AG20443 (cell line): Measurements from ENCODE around the gene MST1.

Source experiments
- DNase-seq: peaks from one replicate; pipeline ENCODE4 v3.0.0; 2012; ENCODE audit warnings: low spot score, mixed read lengths

The MST1 gene

DNA sequence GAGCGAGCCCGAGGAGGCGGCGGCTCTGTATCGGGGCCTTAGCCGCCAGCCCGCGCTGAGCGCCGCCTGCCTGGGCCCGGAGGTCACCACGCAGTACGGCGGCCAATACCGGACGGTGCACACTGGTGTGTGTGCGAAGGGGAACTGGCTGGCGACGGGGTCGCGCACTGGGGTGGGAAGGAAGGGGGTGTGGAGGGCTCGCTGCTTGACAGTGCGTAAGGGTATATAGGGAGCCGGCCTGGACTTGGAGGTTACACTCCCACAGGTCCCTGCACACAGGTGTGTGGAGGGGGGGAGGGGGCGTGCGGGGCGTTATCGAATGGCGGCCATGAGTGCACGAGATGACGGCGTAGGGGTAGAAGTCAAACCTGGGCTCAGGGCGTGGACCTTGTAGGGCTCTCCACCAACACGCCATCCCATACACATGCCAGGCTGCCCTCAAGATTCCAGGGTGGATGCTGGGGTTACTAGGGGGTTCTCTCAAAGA lies 14.7 kb downstream of the MST1 start:
- no peak for DNase-seq

DNA sequence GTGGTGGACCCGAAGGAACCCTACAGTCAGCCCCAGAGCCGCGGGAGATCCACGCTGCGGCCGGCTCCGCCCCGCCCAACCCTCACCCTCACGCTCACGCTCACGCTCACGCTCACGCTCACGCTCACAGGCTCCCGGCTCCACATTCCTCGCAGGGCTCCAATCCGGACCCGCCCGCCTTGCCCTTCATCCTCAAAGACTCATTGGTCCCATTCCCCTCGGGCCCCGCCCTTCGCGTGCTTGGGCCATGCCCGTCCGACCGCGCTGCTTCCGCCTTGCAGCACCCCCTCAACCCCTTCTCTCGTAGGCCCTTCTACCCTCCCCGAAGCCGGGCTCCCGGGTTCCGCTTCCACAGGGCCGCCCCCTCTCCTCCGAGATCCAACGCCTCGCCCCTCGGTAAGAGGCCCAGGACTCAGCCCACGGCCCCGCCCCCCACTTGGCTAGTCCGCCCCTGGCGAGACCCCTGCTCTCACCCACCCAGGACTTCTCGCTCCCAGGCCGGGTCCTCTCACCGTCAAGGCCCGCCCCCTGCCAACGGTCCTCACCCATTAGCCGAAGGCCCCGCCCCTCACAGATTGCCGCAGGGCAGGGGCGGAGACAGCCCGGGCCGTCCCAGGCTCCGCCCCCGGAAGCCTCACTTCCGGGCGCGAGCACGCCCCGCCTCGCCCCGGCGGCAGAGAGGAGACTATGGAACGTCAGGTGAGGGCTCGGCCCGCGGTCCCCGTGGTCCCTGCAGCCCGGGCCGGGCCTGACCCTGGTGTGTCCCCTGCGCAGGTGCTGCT lies 15.4 kb downstream of the MST1 start, which contains the start of gene APEH:
Gene APEH, plus strand, starts transcription at position 637 of the 782 bp plus-strand sequence. Its CDS starts 51 bp downstream, at position 688.
- DNase-seq, result peak; percentile 99

DNA sequence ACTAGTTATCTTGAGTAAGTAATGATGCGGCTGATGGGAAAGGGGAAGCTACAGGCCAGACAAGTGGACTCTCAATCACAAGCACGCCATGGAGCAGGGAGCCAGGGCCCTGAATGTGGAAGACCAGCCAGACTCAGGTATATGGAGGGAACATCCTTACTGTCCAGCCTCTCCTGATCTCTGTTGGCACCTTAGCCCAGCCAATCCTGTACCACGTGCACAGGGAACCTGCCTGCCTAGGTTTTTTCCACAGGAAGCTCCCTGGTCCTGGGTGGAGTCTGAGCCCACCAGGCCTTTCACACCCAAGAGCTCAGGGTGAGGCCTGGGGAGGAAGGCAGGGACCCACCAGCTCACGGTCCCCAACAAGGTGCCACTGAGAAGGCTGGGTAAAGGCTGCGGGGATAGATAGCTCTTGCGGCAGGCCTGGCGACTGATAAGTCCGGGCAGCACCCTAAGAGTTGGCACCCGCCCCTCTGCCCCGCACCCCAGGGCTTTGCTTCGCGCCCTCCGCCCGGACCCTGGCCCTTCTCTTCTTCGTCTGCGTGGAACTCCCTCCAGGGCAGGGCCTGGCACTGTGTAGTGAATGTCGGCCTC lies 16.1 kb downstream of the MST1 start:
- no peak for DNase-seq

DNA sequence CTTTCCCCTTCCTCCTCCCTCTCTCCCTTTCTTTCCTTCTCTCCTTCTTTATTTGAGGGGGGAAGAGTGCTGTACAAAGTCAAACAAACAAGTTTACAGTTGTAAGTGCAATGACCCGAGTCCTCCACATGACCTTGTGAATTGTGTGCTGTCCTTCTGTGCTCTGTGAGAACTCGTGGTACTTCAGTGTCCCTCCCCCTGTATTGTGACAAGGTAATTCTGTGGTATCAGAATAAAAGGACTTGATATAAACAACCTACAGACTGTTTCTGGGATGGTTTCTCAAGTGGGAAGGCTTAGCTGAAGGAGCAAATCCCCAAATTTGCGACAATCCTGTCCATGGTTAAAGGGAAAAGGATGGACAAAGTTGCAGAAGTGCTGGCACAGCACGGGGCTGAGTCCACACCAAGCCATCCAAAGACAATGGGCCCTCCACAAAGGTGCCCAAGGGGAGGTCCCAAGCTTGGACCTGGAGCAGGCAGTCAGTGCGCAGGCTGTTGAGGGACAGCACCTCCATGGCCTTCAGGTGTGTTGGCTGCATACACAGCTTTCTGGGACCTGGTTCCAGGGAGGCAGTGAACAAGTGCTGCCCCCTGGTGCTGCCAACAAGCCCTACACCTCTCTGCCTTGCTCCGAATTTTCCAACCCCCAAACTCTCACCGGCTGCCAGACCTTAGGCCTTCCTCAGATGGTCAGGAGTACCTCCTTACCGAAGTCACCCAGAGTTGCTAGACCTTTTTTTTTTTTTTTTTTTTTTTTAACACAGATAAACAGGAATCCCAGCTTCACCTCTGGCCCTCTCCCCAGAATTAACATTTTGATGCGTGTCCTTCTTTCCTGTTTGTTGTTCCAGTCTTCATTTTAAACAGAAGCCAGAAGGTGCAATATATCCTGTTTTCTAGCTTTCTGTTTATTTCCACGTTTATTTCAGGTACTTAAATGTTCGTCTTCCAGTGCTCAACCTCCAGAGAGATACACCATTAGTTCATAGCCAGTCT lies 17.7 kb downstream of the MST1 start:
- DNase-seq, result peak; percentile 80

DNA sequence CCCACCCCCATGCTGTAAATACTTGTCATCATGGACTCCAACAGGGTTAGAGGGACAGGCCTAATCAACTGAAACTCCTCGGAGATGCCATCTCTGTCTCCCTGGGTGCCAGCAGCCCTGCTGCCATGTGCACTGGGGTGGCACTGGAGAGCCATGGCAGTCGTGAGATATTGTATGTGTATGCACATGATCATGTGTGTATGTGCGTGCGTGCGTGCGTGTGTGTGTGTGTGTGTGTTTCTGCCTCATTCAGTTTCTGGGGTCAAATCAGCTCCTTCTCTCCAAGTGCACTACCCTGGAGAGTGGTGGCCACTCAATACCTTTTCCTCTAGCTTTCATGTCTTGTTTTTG lies 18.4 kb downstream of the MST1 start:
- no peak for DNase-seq

DNA sequence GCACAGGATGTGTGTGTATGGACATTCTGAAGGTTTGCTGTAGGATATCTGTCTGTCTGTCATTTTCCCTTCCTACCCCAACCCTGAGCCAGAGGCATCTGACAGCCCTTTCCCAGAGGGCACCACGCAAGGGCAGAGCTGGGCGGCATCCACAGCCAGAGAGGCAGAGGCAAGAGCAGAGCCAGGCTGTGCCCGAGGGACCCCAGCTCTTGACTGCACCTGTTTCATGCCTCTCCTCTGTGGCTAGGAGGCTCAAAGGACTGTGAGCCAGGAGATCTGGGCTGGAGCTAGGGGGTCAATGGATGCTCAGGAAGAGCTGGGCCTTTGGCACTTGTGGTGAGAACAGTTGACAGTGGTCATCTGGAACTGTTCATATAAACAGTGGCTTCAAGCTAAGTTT lies 19.9 kb downstream of the MST1 start:
- DNase-seq, result no peak

DNA sequence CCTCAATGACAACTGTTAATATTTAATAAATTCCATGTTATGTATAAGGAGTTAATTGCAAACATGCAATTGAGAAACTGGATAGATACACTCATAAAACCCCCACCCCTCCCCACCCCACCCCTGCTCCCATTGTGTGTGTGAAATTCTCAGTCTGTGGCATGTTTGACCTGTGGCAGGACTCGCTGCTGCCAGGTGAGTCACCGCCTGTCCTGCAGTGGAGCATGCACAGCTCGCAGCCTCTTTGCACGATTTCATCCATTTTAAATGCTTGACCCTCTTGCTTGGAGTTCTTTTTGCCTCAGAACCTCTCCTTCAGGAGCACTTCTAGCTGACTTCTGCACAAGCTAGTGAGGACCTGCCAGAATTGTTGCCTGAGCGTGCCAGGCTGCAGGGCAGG lies 20.4 kb downstream of the MST1 start:
- no peak for DNase-seq

DNA sequence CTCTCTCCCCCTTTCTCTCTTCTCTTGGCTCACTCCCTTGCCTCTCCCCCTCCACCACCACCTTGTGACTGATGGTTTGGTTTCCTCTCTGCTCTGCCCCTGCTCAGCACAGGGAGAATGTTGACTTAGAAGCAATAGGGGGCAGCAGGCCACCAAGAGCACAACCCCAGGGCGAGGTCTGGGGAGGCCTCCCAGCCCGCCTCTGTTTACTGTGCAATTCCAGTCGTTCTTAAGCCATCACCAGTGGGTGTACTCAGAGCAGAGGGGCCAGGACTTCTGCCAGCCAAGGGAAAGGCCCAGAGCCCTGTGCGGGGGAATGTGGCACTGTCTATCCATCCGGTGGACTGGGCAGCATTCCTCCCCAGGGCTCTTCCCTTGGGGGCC lies 20.9 kb downstream of the MST1 start:
- peak; percentile 22 for DNase-seq

DNA sequence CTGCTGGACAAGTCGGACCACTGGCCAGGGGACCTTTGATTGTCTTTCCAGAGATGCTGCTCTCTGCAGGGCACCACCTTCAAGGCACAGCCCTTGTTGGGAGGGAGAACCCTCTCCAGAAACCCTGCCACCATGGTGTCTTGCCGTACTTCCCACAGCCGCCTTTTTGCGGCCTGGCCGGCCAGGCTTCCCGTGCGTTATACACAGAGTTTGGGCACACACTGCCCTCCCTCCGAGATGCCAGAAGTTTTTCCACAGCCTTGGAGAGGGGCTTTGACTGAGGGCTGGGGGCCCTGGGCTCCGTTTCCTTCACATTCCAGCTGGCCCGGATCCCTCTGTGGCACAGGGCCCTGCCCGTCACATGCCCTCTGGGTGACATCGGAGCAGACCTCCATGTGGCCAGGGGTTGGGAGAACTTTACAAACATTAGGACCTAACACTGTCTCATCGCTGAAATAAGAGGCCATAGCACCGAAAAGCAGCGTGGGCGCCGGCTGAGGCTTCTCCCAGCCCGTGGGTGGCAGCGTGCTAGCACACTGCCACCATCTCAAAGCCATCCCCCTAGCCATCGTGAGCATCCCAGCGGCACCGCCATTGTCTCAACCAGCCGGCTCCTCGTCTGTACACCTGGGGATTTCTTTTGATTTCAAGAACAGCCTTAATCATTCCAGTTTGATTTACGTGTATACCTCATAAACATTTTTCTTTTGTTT lies 21.4 kb downstream of the MST1 start:
- DNase-seq, result no peak

DNA sequence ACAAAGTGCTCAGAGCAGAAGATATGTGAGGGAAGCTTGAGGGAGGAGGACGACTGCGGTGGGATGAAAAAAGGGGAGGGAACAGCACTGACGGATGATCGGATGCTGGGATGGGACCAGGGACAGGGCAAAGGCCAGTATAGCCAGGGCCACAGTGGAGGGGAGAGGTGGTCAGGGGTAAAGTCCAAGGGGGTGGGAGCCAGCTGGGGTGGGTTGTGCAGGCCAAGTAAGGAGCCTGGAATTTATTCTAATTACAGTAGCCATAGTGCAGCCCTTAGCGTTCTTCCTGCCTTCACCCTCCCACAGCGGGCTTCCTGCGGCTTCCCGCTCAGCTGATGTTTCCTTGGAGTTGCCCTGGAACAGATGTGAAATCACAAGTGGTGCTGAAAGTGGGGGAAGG lies 22.7 kb downstream of the MST1 start:
- DNase-seq, result no peak

DNA sequence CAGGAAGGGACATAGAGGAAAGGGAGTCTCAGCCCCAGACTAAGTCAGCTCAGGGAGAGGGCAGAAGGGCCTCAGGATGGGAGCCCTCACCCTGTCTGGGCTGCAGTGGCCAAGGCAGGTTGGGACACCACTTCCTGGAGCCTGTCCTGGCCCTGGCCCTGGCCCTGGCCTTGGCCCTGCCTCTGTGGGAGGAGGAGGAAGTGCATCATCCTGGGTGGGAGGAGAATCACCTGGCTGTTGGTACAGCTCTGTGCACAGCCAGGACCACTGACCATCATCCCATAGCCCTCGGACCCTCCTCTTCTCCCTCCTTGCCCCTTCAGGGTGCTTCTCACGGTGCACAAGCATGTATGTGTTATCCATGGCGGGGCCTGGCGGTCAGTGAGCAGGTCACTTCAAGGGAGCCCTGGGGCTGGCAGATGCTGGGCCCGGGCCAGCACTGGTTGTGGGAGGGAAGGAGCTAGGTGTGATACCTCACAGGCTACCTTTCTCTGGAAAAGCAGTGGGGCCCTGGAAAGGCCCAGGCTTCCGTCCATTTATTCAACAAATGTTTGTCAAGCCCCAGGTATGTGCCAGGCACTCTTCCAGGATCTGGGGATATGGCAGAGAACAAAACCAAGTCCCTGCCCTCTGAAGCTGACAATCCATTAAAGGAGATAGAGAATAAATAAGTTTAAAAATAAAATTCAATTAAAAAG lies 23.3 kb downstream of the MST1 start:
- no peak for DNase-seq

DNA sequence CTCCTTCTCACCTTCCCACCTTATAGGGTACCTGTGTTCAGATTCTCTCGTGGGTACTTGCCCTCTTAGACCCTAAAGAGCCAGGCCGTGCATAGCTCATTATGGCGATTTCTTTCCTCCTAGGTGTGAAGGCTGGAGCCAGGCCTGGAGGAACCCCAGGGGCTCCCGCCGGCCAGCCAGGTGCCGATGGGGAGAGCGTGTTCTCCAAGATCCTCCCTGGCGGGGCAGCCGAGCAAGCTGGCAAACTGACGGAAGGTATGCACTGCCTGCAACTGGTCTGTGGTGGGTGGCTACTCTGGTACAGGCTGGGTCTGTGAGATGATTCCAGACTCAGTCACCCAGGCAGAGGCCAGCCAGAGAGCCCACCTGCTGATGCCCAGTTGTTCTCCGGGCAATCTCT lies 25.0 kb downstream of the MST1 start:
- DNase-seq, result no peak

DNA sequence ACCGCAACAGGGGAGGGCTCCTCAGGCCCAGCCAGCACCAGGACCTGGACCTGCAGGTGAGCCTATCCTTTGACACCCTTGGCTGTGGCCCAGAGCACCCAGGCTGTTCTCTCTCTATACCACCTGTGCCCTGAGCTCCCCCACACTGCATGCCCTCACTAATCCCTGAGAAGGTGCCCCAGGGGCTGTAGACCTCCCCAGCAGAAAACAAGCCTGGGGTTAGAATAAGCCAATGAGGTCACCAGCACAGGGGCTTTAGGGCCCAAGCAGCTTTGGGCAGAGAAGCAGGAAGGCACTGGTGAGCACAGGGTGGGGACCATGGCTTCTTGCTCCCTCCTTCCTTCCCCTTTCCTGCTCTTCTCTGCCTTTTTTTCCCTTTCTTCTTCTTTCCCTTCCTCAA lies 25.4 kb downstream of the MST1 start:
- DNase-seq, result no peak

DNA sequence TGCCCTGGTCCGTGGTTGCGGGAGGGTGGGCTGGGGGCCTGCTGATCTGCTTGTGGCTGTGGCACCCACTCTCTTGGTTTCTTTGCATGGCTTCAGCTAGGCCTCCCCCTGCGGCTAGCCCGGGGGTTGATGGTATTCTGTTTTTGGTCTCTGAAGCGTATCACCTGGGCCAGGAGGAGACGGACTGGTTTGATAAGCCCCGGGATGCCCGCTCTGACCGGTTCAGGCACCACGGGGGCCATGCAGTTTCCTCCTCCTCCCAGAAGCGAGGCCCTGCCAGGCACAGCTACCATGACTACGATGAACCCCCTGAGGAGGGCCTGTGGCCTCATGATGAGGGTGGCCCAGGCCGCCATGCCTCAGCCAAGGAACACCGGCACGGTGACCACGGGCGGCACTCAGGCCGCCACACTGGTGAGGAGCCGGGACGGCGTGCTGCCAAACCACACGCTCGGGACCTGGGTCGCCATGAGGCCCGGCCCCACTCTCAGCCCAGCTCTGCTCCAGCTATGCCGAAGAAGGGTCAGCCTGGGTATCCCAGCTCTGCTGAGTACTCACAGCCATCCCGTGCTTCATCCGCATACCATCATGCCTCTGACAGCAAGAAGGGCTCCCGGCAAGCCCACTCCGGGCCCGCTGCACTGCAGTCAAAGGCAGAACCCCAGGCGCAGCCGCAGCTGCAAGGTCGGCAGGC lies 26.4 kb downstream of the MST1 start:
- no peak for DNase-seq

DNA sequence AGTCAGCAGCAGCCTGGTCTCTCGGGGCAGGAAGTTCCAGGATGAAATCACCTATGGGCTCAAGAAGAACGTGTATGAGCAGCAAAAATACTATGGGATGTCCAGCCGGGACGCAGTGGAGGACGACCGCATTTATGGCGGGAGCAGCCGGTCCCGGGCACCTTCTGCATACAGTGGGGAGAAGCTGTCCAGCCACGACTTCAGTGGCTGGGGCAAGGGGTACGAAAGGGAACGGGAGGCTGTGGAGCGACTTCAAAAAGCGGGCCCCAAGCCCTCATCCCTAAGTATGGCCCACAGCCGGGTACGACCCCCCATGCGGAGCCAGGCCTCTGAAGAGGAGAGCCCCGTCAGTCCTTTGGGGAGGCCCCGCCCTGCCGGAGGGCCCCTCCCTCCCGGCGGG lies 27.3 kb downstream of the MST1 start:
- DNase-seq, result no peak

DNA sequence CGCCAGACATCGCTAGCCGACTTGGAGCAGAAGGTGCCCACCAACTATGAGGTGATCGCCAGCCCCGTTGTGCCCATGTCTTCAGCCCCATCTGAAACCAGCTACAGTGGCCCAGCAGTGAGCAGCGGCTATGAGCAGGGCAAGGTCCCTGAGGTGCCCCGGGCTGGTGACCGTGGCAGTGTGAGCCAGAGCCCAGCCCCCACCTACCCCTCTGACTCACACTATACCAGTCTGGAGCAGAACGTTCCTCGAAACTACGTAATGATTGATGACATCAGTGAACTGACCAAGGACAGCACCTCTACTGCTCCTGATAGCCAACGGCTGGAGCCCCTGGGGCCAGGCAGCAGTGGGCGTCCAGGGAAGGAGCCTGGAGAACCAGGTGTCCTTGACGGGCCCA lies 28.0 kb downstream of the MST1 start:
- no peak for DNase-seq

DNA sequence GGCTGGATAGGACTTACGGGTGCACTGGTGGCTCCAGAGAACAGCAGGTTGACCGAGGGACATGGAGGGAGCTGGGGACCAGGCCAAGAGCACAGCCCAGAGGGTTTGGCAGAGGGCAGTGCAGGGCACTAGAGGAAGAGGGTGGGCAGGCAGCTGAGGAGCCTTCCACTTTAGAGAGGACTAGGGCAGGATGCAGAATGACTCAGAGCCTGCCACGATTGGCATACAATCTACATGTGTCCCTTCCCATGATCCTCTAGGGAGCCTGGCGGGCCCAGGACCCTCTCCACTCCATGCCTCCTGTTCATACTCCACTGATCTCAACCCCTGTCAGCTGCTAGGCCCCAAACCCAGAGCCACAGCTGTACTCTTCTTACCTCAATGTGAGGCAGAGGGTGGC lies 29.5 kb downstream of the MST1 start:
- no peak for DNase-seq

DNA sequence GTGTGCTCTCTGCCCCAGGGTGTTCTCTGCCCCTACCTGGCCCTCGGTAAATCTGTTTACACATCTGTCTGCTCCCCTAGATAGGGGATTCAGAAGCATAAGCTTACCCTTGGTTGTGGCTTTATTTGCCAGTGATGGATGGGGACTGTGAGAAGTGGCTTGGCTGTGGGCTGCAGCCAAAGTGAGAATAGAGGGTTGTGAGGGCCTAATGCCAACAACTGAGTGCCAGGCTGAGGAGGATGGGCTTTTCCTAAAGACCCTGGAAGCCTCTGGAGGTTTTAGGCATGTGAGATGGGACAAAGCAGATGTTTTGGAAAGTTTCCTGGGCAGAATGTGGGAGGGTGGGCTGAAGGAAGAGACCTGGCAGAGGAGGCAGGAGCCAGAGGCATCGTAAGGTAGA lies 30.6 kb downstream of the MST1 start:
- no peak for DNase-seq

DNA sequence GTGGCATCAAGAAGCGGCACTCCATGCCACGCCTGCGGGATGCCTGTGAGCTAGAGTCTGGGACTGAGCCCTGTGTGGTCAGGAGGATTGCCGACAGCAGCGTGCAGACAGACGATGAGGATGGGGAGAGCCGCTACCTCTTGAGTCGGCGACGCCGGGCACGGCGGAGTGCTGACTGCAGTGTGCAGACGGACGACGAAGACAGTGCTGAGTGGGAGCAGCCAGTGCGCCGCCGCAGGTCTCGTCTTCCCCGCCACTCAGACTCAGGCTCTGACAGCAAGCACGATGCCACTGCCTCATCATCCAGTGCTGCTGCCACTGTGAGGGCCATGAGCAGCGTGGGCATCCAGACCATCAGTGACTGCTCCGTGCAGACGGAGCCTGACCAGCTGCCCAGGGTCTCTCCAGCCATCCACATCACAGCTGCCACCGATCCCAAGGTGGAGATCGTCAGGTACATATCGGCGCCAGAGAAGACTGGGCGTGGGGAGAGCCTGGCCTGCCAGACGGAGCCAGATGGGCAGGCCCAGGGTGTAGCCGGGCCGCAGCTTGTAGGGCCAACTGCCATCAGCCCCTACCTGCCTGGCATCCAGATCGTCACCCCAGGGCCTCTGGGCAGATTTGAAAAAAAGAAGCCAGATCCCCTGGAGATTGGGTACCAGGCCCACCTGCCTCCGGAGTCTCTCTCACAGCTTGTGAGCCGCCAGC lies 31.9 kb downstream of the MST1 start:
- no peak for DNase-seq

DNA sequence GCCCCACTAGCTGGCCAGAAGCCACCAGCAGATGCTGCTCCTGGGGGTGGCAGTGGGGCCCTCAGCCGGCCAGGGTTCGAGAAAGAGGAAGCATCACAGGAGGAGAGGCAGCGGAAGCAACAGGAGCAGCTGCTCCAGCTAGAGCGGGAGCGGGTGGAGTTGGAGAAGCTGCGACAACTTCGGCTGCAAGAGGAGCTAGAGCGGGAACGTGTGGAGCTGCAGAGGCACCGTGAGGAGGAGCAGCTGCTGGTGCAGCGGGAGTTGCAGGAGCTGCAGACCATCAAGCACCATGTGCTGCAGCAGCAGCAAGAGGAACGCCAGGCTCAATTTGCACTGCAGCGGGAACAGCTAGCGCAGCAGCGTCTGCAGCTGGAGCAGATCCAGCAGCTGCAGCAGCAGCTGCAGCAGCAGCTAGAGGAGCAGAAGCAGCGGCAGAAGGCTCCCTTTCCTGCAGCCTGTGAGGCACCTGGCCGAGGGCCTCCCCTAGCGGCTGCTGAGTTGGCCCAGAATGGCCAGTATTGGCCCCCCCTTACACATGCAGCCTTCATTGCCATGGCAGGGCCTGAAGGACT lies 32.6 kb downstream of the MST1 start:
- peak; percentile 30 for DNase-seq
